ENCODE measurements around the gene IDS. TPM values are rescaled to one million over a fixed set of nuclear protein-coding genes. Genes with fewer than 3 reads are reported as not detected.

IDS gene
- total and polyA plus RNA-seq, 11 donors: 20.7 to 83.9 (median 70.8) TPM

DNA sequence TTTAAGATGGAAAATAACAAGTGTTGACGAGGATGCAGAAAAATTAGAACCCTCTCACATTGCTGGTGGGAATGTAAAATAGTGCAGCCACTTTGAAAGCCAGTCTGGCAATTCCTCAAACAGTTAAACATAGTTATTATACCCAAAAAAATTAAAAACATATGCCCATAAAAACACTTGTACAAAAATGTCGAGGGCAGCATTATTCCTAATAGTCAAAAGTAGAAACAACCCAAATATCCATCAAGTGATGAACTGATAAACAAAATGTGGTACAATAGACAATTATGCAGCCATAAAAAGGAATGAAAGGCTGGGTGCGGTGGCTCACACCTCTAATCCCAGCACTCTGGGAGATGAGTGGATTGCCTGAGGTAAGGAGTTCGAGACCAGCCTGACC, 6.3 kb downstream of the IDS start:
- H3K27ac ChIP-seq: no peak overlapping the region
- H3K4me3 ChIP-seq: no peak overlapping the region
- H3K27me3 ChIP-seq: no peaks in the 10 kb centered on the region
- DNase-seq (no peak), ATAC-seq (no peak)
- WGBS, 4 donors: 77 to 99% (median 88%) methylated on average over 4 of the region's 4 CpGs
- TF ChIP-seq, protein P1, sequence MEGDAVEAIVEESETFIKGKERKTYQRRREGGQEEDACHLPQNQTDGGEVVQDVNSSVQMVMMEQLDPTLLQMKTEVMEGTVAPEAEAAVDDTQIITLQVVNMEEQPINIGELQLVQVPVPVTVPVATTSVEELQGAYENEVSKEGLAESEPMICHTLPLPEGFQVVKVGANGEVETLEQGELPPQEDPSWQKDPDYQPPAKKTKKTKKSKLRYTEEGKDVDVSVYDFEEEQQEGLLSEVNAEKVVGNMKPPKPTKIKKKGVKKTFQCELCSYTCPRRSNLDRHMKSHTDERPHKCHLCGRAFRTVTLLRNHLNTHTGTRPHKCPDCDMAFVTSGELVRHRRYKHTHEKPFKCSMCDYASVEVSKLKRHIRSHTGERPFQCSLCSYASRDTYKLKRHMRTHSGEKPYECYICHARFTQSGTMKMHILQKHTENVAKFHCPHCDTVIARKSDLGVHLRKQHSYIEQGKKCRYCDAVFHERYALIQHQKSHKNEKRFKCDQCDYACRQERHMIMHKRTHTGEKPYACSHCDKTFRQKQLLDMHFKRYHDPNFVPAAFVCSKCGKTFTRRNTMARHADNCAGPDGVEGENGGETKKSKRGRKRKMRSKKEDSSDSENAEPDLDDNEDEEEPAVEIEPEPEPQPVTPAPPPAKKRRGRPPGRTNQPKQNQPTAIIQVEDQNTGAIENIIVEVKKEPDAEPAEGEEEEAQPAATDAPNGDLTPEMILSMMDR (IDR thresholded peaks at IDR 0.05): no peak
- TF ChIP-seq POLR2A (IDR thresholded peaks at IDR 0.05): no peak
- H3K36me3 ChIP-seq: peaks cover 0 to 88% (median 70%) of the 10 kb centered on the region in 9 donors
- H3K9me3 ChIP-seq: no peaks in the 10 kb centered on the region
- peaks cover 0 to 9% (median 0%) of the 10 kb centered on the region in 12 donors for H3K4me1 ChIP-seq
- intact Hi-C loops (cut with DNase I): no loop called here

DNA sequence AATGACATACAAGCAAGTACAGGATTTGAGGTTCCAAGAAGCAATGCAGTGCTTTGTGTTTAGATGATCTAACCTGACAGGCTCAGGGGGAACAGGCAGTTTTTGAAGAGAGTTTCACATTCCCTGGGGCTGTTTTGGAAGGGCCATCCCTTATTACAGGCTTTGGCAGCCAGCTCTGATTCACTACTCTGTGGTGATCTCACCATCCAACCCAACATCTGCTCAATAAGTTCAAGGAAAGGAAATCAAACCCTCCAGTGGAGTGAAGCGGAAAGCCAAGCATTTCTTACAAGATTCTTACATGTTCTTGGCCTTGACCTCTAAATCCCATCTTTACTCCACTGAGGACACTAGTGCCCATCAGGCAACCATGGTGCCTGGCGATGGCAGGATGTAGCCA, 7.5 kb downstream of the IDS start:
- DNase-seq (no peak), ATAC-seq (no peak)
- 64 to 96% (median 82%) methylated on average over 2 of the region's 2 CpGs for WGBS, 4 donors
- intact Hi-C loops (cut with DNase I): no loop called here
- Histone ChIP-seq H3K36me3 (peaks cover 0 to 92% (median 81%) of the 10 kb centered on the region in 9 donors), H3K9me3 (no peaks in the 10 kb centered on the region), H3K27ac (no peak overlapping the region), H3K27me3 (no peaks in the 10 kb centered on the region), H3K4me3 (no peak overlapping the region), H3K4me1 (peaks cover 0 to 17% (median 0%) of the 10 kb centered on the region in 12 donors)
- TF ChIP-seq POLR2A (IDR thresholded peaks at IDR 0.05): no peak
- TF ChIP-seq, protein P1 (IDR thresholded peaks at IDR 0.05): no peak

DNA sequence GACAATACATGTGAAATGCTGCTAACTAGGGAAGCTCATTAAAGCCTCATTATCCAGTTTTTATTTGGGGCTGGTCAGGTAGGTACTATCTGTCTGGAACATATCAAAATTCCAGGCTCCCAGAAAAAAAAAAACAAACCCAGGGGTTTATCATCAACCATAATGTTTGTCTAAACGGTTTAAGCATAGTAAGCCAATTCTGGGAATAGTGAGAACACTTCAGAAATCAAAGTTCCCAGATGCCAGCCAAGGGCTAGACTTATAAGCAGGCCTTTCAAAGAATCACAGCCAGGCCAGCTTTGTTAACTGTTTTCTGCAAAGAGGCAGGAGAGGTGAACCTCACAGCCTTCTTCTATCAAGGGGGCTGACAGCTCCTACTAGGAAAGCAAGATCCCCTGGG, 8.1 kb downstream of the IDS start:
- intact Hi-C loops (cut with DNase I): no loop called here

DNA sequence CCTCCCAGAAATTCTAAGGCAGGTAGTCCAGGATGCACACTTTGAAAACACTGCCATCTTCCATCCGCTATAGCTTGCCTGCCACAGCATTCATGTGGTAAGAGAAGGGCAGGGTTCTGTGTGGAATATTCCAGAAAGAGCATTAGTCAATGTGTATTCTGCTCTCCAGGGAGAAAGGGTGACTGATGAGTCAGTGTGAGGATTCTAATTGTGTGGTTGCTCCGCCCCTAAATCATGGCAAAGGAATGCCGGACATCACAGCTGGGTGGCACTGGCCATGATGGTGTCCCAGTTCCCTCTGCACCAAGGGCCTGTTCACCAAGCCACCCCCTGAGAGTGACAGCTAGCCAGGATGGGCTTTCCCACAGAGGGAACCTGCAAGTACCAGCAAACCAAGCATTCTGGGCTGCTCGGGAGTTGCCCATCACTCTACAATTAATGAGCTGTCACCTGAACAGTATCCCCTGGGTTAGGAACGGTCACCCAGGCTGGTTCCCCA, 9.5 kb downstream of the IDS start:
- WGBS, 4 donors: 75 to 85% (median 82%) methylated on average over 5 of the region's 5 CpGs
- Histone ChIP-seq H3K27me3 (no peaks in the 10 kb centered on the region), H3K9me3 (no peaks in the 10 kb centered on the region), H3K36me3 (peaks cover 0 to 91% (median 74%) of the 10 kb centered on the region in 9 donors), H3K27ac (peak overlapping the region in 2 of 12 donors; percentile 26 to 70), H3K4me1 (peaks cover 0 to 20% (median 1%) of the 10 kb centered on the region in 12 donors), H3K4me3 (no peak overlapping the region)
- ATAC-seq (peak in 3 of 4 donors; percentile 5 to 51 (median 25)), DNase-seq (peak in 1 of 5 donors; percentile 50)
- no peak for TF ChIP-seq POLR2A (IDR thresholded peaks at IDR 0.05)
- TF ChIP-seq, protein P1 (IDR thresholded peaks at IDR 0.05): no peak
- intact Hi-C loops (cut with DNase I): no loop called here

More for the DNA sequence above, 8.1 kb downstream of the IDS start:
- TF ChIP-seq, protein P1 (IDR thresholded peaks at IDR 0.05): no peak
- TF ChIP-seq POLR2A (IDR thresholded peaks at IDR 0.05): no peak
- ATAC-seq (no peak), DNase-seq (no peak)
- no peak overlapping the region for H3K4me3 ChIP-seq
- peaks cover 0 to 17% (median 0%) of the 10 kb centered on the region in 12 donors for H3K4me1 ChIP-seq
- 26 to 77% (median 48%) methylated on average over 1 of the region's 1 CpG for WGBS, 4 donors
- H3K36me3 ChIP-seq: peaks cover 0 to 91% (median 86%) of the 10 kb centered on the region in 9 donors
- no peaks in the 10 kb centered on the region for H3K27me3 ChIP-seq
- H3K9me3 ChIP-seq: no peaks in the 10 kb centered on the region
- no peak overlapping the region for H3K27ac ChIP-seq

All from heart left ventricle (tissue), 16 donors.